Epithelial cell of esophagus (primary cell): Measurements from ENCODE around the gene METTL24.

Source experiments
- DNase-seq: peaks from one replicate; pipeline ENCODE4 v3.0.0; 2010; ENCODE audit warnings: low read depth
- H3K4me3 ChIP-seq: 2 replicates; pipeline ENCODE4 v1.5.1; 2011; ENCODE audit warnings: mild to moderate bottlenecking, low read length, control low read depth
- TF ChIP-seq, protein P1 (sequence below): IDR thresholded peaks from 2 replicates; pipeline ENCODE4 v1.5.1; 2011; ENCODE audit warnings: low read depth, mild to moderate bottlenecking, low read length, control low read depth, inconsistent platforms; ENCODE audit not compliant: insufficient read depth; ENCODE audit errors: missing control alignments

The METTL24 gene

DNA sequence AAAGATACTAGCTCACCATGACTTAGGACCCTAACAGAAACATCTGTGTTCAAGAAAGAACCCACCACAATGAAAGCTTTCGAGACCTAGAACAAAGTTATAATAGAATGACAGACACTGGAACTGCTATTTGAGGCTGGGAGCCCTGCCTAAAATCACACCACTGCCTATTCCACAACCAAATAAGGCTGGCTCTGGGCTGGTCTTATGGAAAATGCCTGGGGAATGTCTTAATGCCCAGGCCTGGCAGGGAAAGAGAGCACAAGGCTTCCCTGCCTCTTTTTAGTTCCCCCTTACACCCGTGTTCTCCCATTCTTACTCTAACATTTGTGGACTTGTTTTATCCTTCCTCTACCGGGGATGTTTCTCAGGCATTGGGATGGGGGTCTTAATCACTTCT lies 5.6 kb upstream of the METTL24 start:
- TF ChIP-seq, protein P1, sequence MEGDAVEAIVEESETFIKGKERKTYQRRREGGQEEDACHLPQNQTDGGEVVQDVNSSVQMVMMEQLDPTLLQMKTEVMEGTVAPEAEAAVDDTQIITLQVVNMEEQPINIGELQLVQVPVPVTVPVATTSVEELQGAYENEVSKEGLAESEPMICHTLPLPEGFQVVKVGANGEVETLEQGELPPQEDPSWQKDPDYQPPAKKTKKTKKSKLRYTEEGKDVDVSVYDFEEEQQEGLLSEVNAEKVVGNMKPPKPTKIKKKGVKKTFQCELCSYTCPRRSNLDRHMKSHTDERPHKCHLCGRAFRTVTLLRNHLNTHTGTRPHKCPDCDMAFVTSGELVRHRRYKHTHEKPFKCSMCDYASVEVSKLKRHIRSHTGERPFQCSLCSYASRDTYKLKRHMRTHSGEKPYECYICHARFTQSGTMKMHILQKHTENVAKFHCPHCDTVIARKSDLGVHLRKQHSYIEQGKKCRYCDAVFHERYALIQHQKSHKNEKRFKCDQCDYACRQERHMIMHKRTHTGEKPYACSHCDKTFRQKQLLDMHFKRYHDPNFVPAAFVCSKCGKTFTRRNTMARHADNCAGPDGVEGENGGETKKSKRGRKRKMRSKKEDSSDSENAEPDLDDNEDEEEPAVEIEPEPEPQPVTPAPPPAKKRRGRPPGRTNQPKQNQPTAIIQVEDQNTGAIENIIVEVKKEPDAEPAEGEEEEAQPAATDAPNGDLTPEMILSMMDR: no peak
- no peak overlapping the region for H3K4me3 ChIP-seq
- DNase-seq: no peak

DNA sequence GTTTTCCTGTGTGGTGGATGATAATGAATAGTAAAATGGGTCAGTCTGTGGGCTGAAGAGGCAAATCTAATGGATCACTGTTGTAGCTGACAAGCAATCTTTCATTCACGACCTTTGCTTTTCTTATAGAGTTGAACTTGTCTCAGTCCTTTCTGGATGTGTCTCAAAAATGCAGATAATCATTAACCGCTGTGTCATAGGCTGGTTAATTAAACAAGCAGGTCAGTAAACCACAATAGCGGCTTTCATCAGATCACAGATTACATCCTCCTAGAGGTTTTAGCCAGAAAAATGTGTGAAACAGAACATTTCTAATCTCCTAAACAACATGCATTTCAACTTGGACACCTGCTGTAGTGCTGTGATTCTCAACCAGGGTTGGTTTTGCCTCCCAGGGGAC lies 2.5 kb upstream of the METTL24 start:
- no peak overlapping the region for H3K4me3 ChIP-seq
- no peak for DNase-seq
- TF ChIP-seq, protein P1: no peak

DNA sequence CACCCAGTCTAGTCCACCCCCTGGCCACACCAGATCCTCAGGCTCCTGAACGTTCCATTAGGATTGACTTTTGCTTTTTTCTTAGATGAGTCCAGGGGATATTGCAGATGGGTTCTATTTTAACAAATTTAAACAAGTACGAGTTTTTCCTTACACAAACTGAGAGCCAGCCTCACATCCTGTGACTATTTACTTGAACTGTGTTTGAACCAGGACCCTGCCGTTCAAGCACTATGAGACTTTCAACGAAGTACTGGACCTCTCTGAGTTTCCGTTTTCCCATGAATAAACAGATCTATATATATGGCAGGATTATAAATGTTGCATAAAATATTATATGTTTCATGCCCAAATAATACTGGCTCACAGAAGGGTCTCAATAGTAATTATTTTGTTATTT lies 1.4 kb upstream of the METTL24 start:
- H3K4me3 ChIP-seq: no peak overlapping the region
- DNase-seq: no peak
- TF ChIP-seq, protein P1: no peak

DNA sequence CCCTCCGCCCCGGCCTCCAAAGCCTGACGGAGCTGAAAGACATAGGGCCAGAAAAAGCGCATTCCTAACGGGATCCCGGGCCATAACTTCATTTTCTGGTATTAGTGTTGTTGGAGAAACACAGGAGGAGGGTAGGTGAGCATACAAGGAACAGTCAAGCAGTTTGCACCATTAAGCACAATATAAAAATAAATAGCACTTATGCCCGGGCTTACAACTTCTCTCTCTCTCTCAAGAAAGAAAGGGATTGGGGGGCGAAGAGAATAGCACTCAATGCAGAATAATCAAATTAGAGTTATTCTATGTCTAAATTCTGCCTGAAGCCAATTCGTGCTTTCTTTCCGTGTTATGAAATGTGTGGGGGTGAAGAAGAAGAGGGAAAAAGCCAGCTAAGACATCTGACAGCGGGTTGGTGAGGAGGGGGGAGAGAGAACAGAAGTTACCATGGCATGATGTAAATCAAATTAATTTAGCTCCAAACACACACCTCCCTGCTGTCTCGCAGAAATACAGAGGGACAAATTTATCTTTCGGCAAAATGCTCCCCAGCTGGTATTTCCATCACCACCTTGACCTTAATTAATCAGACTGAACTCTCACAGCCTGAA lies 508 bp upstream of the METTL24 start:
- TF ChIP-seq, protein P1: no peak
- H3K4me3 ChIP-seq: no peak overlapping the region
- DNase-seq: no peak

DNA sequence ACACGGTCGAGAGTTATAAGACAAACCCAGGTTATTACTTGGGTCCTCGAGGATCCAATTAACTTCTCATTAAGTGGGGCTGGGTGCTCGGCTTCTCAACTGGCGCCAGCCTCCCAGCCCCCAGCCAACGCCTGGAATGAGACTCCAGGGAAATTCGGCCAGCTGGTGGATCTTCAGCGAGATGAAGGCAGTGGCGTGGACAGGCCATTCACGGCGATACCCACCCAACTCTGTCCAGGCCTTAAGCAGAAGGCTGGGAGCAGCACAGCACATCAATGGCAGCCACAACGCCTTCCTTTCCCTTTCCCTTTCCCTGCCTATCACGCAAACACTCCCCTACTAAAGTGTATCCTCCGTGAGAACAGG lies 868 bp downstream of the METTL24 start:
- TF ChIP-seq, protein P1: no peak
- no peak for DNase-seq
- H3K4me3 ChIP-seq: peak overlapping the region; percentile 25

DNA sequence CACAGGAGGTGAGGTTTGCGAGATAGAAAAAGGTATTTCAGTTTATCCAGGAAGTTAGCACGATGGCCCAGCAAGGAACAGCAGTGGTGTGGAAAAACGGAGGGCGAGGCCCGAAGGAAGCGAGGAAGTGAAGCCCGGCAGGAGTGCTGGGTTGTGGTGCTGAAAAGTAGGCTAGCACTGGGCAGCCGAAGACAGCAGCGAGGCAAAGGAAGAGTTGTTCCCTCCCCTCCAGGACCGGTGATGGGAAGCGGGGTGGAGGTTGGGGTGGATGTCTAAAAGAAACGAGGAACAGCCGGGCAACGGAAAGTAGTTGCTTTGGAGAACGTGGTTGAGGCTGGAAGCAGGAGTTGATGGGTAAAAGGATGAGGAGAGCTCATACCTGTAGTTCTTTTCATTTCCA lies 1.4 kb downstream of the METTL24 start:
- TF ChIP-seq, protein P1: no peak
- DNase-seq: no peak
- no peak overlapping the region for H3K4me3 ChIP-seq

DNA sequence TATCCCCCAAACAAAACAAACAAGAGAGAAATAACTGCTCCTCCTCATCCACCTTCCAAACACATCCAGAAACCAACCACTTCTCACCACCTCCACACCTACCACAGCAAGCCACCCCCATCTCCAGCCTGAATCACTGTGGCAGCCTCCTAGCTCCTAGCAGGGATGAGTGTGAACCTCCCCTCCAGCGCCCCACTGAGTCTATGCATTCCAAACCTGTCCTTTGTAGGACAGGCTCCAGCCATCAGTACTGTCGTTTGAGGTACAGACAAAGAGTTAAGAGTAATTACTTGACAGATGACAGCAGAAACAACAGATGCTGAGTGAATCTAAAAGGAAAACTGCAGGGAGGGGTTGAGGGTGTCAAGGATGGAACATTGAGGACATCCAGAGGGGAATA lies 2.4 kb downstream of the METTL24 start:
- TF ChIP-seq, protein P1: no peak
- no peak for DNase-seq
- no peak overlapping the region for H3K4me3 ChIP-seq
